Ovary (tissue), 9 donors: ENCODE measurements around the gene TOMM6. TPM values are rescaled to one million over a fixed set of nuclear protein-coding genes. Genes with fewer than 3 reads are reported as not detected.

ENCODE experiments used
- DNase-seq, 5 donors: peaks; one replicate each; pipeline ENCODE4 v3.0.0-alpha.2; 2019 to 2020
- H3K27ac ChIP-seq, 2 donors: fragments of 200-600 bp; one replicate each; pipeline versions ENCODE4 v1.5.1 to v1.8.0; 2019 to 2022
- H3K27me3 ChIP-seq: fragments of 200-600 bp; one replicate; pipeline ENCODE4 v1.8.0; 2022
- H3K36me3 ChIP-seq: fragments of 200-600 bp; sonication (generic); one replicate; pipeline ENCODE4 v1.5.1; 2019
- H3K4me1 ChIP-seq: one replicate; pipeline ENCODE4 v1.8.1; 2013; ENCODE audit warnings: mild to moderate bottlenecking, moderate library complexity; ENCODE audit not compliant: insufficient read depth
- H3K4me3 ChIP-seq: fragments of 200-600 bp; sonication (generic); one replicate; pipeline ENCODE4 v1.5.1; 2017
- H3K9me3 ChIP-seq, 2 donors: fragments of 200-600 bp in 1 of 2; sonication (generic) in 1 of 2; one replicate each; pipeline versions ENCODE4 v1.5.1 to v1.8.1; 2013 to 2019; ENCODE audit warnings: mild to moderate bottlenecking in 1 of 2, moderate library complexity in 1 of 2
- CTCF ChIP-seq, 3 donors: fragments of 450-650 bp in 2 of 3; fragments of 200-600 bp in 1 of 3; IDR thresholded peaks; one replicate each; pipeline versions ENCODE4 v1.5.1 to v1.8.0; 2016 to 2022; ENCODE audit warnings: antibody characterized with exemption in 3 of 3, mild to moderate bottlenecking in 1 of 3
- EP300 ChIP-seq: sonication (generic); formaldehyde crosslinking; IDR thresholded peaks from one replicate; pipeline ENCODE4 v1.6.1; 2017; ENCODE audit warnings: antibody characterized with exemption
- POLR2A ChIP-seq: fragments of 450-650 bp; IDR thresholded peaks from one replicate; pipeline ENCODE4 v1.6.1; 2017; ENCODE audit warnings: antibody characterized with exemption, mild to moderate bottlenecking, moderate library complexity
- WGBS, 3 donors: extraction: QIAGEN DNeasy Blood & Tissue Kit in 1 of 3; methylation state at CpG; one replicate each; pipeline versions ENCODE4 v1.1.5 to v1.1.7; 2013 to 2017; 5-methylcytosine and 5-hydroxymethylcytosine counted together
- intact Hi-C, 4 donors: fragments of 100-400 bp; cut with DNase I; formaldehyde crosslinking; loops; one replicate each; pipeline versions ENCODE4 v1.11.0 to v1.15.1; 2022 to 2023
- polyA plus RNA-seq, 2 donors: library from polyadenylated mRNA; stranded (reverse); fragments of 200-250 nt in 1 of 2; fragments of 350-450 nt in 1 of 2; fragmentation: Illumina TruSeq in 1 of 2; extraction: RNeasy Lipid Tissue Mini Kit (QIAGEN cat#74804) in 1 of 2; gene quantifications; one replicate each; pipeline ENCODE4 v1.2.3, GENCODE V29; 2013 to 2014
- total RNA-seq, 7 donors: library from RNA; depleted of rRNA in 2 of 7; stranded (reverse); fragments of >200 nt in 2 of 7; fragmentation: NEBNext Ultra II Directional in 3 of 7; extraction: Animal tissue kit (Norgen Biotek cat#: 25700) in 3 of 7; gene quantifications; one replicate each; pipeline versions ENCODE4 v1.1.0 to v1.2.4, GENCODE V29; 2016 to 2023
- donor health status: DM: no; HTN: no; CAD: no; lungs with moderate emphysema.
- donor health status: DM: no; HTN: no; CAD: no.
- donor health status: Bipolar disorder and iron deficiency.
- donor health status: DM: yes; HTN: yes; CAD: no.
- donor health status: DM: no; HTN: no; CAD: no.
- donor health status: DM: yes; HTN: yes; CAD: no.

TOMM6 gene
- total and polyA plus RNA-seq, 9 donors = 105 to 244 (median 153) TPM

DNA sequence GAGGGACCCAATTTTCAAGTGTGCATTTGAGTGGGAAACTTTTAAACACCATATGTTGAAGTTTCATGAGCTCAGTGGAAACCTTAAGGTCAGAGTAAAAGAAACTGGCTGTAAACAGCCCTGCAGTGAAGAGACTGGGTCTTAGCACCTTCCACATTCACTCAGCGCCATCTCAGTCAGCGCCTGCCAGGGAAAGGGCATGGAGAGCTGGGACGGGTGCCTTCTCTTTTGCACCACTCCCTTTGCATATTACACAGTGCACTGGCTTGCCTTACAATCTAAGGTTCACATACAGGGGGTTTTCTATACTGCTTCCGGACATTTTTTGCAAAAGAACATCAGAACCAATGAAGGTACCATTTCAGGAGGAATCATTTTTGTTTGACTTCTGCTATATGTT lies 4.5 kb downstream of the TOMM6 start:
- Histone ChIP-seq H3K9me3 (no peaks in the 10 kb centered on the region), H3K27me3 (no peaks in the 10 kb centered on the region), H3K4me3 (no peak overlapping the region), H3K4me1 (peaks cover 3% of the 10 kb centered on the region), H3K27ac (no peak overlapping the region), H3K36me3 (no peaks in the 10 kb centered on the region)
- intact Hi-C loops = no loop called here
- WGBS, 3 donors = 77 to 86% (median 84%) methylated on average over 4 of the region's 4 CpGs
- no peak for DNase-seq
- no peak for TF ChIP-seq EP300
- TF ChIP-seq POLR2A = no peak

DNA sequence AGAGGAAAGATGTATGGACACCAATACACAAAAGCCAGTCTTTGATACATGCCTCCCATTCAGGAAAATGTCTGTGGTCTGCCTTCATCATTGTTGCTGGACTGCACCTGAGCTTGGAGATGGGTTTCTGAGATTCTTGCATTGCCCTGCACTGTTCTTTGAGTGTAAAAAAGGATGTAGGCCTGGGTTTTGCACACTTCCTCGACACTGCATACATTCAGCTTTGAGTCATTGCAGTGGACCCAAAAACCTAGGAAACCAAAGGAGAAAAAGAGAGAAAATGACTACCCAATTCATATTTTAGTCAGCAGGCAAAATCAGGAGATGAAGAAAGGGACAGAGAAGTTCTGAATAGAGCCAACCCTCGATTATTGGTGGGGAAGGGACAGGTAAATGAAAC lies 9.0 kb downstream of the TOMM6 start:
- H3K4me3 ChIP-seq = no peak overlapping the region
- intact Hi-C loops = no loop called here
- 89 to 98% (median 90%) methylated on average over 2 of the region's 2 CpGs for WGBS, 3 donors

GRCh38 chr6:41798901-41799558 lies 11.5 kb downstream of the TOMM6 start:
- H3K4me1 ChIP-seq = no peaks in the 10 kb centered on the region
- no peaks in the 10 kb centered on the region for H3K36me3 ChIP-seq
- H3K27ac ChIP-seq = no peak overlapping the region
- H3K9me3 ChIP-seq = no peaks in the 10 kb centered on the region
- H3K27me3 ChIP-seq = no peaks in the 10 kb centered on the region
- intact Hi-C loops = no loop called here
- WGBS, 3 donors = 95 to 98% (median 97%) methylated on average over 7 of the region's 7 CpGs
- DNase-seq = no peak
- H3K4me3 ChIP-seq = no peak overlapping the region
- TF ChIP-seq EP300 (no peak), POLR2A (no peak), CTCF (IDR thresholded peaks at IDR 0.05) (no peak)

More for the DNA sequence above, 9.0 kb downstream of the TOMM6 start:
- Histone ChIP-seq H3K36me3 (no peaks in the 10 kb centered on the region), H3K27me3 (no peaks in the 10 kb centered on the region), H3K4me1 (no peaks in the 10 kb centered on the region), H3K27ac (no peak overlapping the region), H3K9me3 (no peaks in the 10 kb centered on the region)
- TF ChIP-seq POLR2A (no peak), CTCF (IDR thresholded peaks at IDR 0.05) (no peak), EP300 (no peak)
- no peak for DNase-seq

GRCh38 chr6:41799559-41799911 lies 12.0 kb downstream of the TOMM6 start:
- Histone ChIP-seq H3K27ac (no peak overlapping the region), H3K9me3 (no peaks in the 10 kb centered on the region), H3K4me1 (no peaks in the 10 kb centered on the region), H3K27me3 (no peaks in the 10 kb centered on the region), H3K4me3 (no peak overlapping the region), H3K36me3 (no peaks in the 10 kb centered on the region)
- intact Hi-C loops = no loop called here
- WGBS, 3 donors = 87 to 95% (median 88%) methylated on average over 2 of the region's 2 CpGs
- DNase-seq = no peak
- TF ChIP-seq POLR2A (no peak), EP300 (no peak), CTCF (IDR thresholded peaks at IDR 0.05) (no peak)

GRCh38 chr6:41801380-41801779 lies 13.9 kb downstream of the TOMM6 start:
- Histone ChIP-seq H3K27ac (no peak overlapping the region), H3K27me3 (no peaks in the 10 kb centered on the region), H3K9me3 (no peaks in the 10 kb centered on the region), H3K36me3 (no peaks in the 10 kb centered on the region), H3K4me1 (no peaks in the 10 kb centered on the region), H3K4me3 (no peak overlapping the region)
- WGBS, 3 donors = 77 to 78% (median 77%) methylated on average over 2 of the region's 2 CpGs
- no peak for DNase-seq
- TF ChIP-seq EP300 (no peak), POLR2A (no peak), CTCF (IDR thresholded peaks at IDR 0.05) (no peak)
- intact Hi-C loops = no loop called here
